Activated T-helper 9 cell treated with anti-CD3 and anti-CD28 coated beads, Interleukin-2, amount 50 U/mL, for 16 hours (primary cell): Measurements from ENCODE around the gene CBR1.

Experiments
- DNase-seq: peaks from one replicate; pipeline ENCODE4 v3.0.0-alpha.2; 2020; ENCODE audit warnings: low read depth

The CBR1 gene

GRCh38 chr21:36115138-36115730 lies 45.4 kb downstream of the CBR1 start:
- DNase-seq: no peak

DNA sequence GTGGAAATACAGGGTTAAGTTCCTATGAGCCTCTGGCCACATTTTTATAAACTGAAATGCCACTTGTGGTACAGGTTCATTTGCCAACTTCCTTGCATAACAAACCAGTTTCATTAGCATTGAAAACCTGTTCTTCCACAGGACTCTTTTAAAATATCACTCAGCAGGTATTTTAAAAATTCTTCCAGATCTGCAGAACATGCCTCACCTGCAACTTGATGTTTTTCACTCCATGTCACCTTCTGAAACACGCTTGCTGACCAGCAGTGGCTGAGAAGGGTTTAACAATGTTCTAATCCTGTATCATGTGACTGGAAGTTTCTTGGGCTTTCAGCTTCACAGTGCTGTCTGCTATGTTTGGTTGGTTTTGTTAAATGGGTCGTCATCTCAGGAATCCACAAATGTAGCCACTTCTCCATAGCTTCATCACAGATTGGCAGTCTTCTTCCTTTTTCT lies 47.5 kb downstream of the CBR1 start:
- DNase-seq: no peak

DNA sequence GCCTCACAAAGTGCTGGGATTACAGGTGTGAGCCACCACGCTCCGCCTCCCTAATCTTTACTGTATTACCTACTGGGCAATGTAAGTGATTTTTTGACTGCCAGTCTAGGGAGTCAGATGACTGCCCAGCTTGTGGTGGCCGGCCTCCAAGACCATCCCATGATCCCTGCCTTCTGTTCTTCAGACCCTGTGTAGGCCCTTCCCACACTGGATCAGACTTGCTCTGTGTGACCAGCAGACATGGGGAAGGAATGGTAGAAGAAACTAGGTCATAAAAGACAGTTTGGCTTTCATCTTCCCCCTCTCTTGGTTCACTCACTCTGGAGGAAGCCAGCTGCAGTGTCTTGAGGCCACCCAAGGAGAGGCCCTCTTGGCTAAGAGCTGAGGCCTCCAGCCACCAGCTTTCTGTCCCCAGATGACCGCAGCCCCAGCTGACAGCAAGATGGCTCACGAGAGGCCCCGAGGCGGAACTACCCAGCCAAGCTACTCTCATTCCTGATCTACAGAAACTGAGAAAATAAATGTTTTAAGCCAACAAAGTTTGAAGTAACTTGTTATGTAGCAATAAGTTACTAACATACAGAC lies 50.6 kb downstream of the CBR1 start:
- DNase-seq: no peak
